Fibroblast of peridontal ligament (primary cell): ENCODE results near the gene WNT6.

Source experiments
- DNase-seq: peaks from one replicate; pipeline ENCODE4 v3.0.0-alpha.2; 2010; ENCODE audit errors: extremely low read depth

WNT6 gene

DNA sequence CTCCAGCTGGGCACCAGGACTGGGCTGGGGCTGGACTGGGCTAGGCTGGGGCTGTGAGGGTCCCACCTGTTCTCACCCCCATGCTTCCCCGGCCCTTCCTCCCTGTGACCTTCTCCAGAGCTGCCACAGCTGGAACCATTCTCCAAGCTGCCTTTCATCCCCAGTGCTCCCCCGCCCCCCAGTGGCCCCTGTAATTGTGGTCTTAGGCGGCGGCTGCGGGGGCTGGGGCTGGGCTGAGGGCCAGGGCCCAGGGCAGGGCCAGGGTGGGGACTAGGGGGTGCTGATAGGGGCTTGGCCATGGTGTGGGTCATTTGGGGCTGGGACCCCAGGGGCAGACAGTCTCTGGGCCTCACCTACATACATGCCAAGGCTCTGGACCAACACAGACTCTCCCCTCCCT is 18.3 kb downstream of the WNT6 start:
- DNase-seq: no peak

DNA sequence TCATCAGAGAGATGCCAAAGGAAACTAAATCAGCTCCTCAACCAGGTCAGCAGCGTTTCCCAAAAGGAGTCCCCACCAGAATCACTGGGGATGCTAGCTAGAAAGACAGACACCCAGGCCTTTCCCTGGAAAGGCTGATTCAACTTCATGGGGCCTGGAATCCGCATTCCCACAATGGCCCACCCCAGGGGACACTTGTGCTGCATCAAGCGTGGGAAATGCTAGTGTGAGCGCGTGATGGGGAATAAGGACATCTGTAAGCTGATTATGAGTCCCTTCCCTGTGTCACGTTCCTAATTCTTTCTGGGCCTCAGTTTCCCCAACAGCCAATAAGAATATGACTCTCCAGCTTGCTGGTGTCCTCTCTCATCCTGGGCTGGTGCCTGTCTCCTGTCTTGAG is 18.9 kb downstream of the WNT6 start:
- no peak for DNase-seq

DNA sequence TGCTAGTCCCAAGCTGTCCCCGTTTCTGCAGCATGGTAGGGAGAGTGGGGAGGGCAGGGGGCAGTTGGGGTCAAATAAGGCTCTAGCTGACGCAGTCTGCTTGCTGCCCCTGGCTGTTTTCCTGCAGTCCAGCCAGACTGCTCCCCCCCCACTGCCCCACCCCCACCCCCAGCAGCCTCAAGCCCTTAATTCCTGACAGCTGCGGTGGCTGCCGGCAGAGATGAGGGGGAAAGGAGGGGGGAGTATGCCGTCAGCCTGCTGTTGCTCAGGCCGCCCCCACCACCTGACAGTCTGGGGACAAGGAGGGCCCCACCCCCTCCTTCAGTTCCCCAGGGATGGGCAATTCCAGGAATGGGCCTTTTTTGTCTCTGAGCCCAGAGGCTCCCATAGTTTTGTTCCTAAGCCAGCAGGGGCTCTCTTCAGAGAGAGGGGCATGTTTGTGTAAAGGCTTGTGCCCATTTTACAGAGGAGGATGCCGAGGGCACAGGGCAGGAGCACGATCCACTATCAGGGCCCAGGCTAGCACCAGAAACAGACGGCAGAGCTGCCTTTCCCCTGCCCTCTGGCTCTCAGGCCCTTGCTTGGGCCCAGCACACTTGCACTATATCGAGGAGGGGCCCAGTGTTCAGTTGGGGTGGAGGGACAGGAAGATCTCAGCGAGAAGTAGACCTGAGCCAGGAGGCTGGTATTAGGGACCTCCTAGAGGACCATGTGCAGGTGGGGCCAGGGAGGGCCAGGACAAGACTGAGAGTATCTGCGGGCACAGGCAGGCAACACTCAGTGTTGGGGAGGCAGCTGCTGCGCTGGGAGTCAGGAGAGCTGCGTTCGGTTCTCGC is 19.5 kb downstream of the WNT6 start:
- DNase-seq: no peak

DNA sequence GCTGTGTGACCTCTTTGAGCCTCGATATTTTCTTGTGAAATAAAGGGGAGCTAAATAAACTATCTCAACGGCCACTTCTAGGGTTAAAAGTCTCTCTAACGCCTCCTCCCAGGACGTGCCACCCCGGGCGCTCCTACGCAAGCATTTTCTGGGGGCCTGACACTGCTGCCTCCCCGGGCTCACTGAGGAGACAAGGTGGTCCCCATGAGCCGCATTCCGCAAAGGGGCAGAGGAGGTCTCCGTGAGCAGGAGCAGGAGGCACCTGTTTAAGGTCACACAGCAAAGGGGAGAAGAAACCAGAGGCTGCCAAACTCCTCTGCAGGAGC is 20.1 kb downstream of the WNT6 start:
- no peak for DNase-seq

DNA sequence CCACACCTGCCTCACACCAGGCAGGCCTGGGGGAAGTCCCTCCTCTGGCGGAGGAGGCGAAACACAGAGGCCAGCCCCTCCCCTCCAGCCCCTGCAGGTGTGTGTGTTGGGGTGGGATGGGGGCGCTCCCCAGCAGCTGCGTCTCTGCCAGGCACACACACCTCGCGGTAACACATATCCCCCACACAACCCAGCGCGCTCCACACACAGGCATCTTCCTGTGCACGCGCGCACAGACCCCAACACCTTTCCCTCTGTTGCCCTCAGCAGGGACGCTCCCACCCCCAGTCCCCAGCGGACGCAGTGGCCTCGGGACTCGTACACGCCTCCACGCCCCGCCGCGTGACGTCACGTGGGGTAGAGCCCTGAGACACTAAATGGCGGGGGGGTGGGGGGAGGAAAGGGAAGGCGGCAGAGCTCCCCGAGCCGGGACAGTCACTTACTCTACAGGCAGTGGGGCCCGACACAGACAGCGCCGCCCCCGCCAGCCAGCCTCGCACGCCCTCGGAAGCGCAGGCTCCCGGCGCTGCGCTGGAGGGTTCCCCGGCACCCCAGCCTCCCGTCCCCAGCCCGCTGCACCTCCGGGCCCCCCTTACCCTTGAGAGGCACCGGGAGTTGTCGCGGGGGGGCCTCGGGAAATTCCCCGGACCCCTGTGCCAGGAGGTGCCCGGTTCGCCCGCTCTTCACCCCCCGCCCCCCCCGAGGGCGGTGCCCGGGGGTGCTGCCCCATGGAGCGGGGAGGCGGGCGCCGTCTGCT is 20.7 kb downstream of the WNT6 start, which contains the start of gene WNT10A:
WNT10A (plus strand) TSS at position 751 of the 757 bp plus-strand sequence. CDS start 144 bp downstream, outside the sequence.
- DNase-seq: no peak

DNA sequence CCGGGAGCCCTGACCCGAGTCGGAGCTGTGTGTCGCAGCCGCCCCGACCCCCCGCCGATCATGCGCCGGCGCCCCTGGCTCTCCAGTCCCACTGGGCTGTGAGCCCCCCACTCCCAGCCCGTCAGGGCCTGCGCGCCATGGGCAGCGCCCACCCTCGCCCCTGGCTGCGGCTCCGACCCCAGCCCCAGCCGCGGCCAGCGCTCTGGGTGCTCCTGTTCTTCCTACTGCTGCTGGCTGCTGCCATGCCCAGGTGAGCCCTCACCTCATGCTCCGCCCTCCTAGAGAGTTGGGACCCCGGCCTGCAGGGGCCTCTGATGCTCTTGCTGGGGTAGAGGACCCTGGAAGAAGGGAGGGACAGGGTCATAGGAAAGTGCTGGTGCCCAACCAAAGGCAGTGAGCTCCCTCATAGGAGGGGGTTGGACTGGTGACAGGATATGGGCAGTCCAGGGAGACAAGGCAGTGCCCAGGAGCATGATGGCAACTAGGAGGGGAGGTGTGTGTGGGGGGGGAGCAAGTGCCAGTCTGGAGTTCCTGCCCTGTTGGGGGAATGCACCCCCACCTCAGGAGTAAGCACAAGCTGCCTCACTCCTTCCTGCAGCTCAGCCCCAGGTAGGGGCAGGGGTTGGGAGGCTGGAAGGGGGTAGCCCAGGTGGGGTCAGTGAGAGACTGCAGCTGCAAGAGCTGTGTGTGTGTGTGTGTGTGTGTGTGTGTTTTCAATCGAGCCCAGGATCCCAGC is 21.4 kb downstream of the WNT6 start:
- DNase-seq: no peak

DNA sequence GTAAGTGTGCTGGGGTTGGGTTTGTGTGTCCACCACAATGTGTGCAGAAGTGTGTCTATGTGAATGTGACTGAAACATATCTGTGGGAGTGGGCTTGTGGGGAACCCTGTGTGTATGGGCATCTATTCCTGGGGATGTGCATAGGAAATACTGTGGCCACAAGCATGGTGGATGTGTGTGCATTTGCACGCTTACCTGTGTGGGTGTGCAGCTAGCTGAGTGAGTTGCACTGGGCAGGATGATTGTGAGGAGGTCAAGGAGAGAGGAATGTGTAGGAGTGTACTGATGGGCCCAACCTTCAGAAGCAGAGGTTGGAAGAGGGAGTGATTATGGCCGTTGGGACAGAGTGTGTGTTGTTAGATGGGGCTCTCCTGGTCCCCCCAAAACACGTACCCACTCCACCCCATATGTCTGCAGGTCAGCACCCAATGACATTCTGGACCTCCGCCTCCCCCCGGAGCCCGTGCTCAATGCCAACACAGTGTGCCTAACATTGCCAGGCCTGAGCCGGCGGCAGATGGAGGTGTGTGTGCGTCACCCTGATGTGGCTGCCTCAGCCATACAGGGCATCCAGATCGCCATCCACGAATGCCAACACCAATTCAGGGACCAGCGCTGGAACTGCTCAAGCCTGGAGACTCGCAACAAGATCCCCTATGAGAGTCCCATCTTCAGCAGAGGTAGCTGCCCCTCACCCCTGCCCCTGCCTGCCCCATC is 22.3 kb downstream of the WNT6 start:
- no peak for DNase-seq

DNA sequence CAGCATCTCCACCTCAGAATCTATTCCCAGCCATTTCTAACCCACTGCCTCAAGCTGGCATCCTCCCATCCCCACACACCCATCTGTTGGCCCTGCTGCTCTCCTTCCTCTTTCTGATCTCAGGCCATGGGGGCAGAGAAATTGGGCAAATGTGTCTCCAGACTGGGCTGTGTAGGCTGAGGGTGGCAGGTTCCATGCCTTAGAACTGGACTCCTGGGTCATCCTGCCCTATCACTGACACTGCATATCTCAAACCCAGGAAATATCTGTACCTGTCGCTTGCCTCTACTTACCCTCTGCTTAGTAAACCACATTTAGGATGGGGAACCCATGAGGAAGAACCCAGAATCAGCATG is 22.8 kb downstream of the WNT6 start:
- no peak for DNase-seq

DNA sequence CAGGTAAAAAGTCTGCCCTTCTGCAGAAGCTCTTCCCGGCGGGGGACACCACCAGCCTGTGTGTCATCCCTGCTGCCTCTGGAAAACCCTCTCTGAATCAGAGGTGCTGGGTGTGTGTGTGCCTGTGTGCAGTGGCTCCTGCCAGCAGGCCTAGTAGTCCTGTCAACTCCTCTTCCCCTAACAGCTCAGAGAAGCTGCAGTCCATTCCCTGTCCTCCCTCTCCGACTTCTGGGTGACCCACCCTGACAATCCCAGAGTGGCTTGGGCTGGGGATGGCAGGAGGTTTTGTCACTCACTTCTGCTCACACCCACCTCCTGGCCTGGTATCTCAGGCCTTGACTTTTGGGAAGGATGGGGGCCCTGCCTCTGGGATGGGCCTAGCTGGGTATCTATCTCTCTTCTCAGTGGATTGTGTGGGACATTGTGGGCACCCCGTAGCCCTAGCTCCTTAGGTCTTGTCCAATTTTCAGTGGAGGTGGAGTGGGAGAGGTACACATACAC is 23.3 kb downstream of the WNT6 start:
- no peak for DNase-seq

DNA sequence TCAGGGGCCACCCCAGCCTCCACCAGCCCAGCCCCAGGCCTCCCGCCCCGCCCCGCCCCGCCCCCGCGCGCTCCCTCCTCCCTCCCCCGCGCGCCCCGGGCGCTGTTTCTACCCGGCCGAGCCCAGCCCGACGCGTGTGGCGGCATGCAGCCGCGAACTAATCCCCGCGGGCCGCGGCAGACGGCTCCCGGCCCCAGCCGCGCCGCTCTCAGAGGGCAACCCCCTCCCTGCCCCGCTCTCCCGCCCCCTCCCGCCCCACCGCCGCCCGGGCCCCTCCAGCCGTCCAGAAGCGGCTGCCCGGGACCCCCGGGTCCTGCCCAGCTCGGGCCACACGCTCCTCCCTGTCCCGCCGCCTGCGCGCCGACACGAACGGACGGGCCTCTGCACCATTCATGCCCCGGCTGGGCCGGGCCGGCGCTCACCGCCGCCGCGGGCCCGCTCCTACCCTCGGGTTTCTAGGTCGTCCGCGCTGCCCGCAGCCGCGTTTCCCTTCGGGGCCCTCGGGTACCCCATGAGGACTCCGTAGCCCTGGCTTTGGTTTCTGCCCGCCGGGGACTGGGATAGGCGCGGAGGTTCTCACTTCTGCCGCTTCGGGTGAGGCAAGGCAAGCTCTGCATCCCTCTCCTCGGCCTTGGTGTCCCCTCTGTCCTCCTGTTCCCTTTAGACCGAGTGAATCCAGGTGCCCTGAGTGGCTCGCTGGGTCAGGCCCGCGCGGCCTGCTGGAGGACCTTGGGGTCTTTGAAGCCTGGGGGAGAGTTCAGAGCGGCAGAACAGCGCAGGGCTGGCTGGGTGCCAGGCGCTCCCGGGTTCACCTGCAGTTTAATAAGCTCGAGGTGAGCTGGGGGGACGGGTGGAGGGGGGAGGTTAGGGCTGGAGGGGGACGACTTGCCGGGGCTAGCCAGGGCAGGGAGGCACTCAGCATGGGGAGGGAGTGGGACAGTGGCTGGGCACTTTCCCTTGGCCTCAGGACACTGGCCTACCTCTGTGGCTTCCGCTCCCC is 24.2 kb downstream of the WNT6 start:
- DNase-seq: no peak

DNA sequence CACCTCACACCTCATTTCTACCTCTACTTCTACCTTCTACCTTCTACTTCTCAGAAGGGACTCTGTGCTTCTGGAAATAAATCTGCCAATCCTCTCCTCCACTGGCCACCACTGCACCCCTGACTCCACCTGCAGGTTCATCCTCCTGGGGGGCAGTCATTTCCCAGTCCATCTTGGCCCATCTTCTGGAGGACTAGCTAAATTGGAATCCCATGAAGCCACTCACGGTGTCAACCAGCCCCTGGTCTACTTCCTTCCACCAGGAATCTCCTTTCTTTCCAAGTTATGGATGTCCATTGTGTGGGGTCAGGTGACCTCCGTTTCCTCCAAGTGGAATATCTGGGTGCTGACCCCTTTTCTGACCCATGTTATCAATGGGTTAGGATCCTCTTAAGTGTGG is 24.9 kb downstream of the WNT6 start:
- DNase-seq: no peak

DNA sequence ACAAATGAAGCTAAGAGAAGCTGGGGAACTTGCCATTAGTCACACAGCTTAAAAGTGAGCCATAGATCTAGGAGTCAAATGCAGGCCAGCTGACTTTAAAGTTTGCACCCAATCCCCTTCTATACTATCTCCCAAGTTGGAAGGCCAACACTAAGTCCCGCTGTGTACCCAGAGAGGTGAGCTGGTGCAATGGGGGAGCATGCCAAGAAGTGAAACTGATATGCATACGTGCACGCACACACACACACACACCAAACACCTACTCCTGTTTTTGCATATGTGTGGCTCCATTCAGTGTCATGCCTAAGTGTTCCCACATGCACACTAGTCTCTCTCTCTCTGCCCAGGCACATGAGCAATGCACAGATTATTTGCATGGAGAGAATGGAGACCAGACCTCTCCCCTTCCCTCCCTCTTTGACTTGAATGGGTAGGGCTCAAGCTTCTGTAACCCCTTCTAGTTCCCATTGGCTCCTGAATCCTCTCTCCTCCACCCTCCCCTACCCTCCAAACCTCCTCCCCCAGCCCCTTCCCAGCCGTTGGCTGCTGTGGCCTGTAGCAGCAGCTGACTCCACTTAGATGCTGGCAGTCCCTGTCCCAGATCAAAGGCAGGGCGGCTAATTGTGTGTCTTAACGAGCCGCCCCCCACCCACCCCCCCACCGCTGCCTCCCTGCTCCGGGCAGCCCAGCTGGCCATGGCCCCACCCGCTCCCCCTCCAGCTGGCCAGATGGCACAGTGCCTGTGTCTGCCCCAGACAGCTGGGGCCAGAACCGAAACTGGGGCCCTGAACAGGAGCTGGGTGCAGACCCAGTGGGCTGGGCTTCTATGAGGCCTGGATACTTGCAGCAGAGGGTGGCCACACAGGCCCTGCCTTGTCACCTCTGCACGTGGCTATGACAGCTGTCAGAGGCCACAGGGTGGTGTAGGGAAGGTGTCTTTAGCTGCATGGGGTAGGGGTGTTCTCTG is 26.7 kb downstream of the WNT6 start:
- DNase-seq: no peak

DNA sequence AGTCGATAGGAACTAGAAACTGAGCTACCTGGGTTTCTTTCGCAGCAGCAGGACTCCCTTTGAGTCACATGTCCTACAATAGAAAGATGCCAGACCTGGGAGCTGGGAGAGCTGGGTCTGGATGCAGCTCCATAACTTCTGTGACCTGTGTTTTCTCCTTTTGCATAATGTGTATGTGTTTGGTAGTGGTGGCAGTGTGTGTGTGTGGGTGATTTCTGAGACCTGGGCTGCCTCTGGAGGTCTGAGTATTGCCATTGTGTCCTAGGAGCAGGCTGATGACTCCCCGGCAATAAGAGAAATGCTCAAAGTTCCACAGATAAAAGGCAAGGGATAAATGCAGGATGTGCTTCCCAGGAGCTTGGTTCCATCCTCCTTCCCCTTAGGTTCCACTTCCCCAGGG is 27.5 kb downstream of the WNT6 start:
- no peak for DNase-seq

DNA sequence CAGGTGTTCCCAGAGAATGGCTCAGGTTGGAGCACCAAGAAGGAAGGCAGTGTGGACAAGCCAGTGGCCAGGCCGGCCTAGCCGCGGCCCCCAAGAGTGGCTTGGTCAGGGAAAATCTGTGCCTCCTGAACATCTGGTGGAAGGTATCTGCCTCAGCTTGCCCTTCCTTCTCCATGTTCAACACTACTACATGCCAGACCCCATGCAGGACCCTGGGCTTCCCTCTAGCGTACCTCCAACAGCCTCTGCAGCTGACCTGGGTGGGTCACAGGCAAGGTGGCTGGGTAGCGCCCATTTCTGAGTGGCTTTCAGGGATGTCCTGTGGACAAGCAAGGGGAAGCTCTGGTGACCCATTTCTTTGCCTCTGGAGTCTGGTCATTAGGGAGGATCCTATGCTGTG is 28.7 kb downstream of the WNT6 start:
- no peak for DNase-seq

DNA sequence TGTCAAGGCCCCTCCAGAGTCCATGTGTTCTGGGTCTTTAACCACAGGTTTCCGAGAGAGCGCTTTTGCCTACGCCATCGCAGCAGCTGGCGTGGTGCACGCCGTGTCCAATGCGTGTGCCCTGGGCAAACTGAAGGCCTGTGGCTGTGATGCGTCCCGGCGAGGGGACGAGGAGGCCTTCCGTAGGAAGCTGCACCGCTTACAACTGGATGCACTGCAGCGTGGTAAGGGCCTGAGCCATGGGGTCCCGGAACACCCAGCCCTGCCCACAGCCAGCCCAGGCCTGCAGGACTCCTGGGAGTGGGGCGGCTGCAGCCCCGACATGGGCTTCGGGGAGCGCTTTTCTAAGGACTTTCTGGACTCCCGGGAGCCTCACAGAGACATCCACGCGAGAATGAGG is 30.3 kb downstream of the WNT6 start:
- DNase-seq: no peak

DNA sequence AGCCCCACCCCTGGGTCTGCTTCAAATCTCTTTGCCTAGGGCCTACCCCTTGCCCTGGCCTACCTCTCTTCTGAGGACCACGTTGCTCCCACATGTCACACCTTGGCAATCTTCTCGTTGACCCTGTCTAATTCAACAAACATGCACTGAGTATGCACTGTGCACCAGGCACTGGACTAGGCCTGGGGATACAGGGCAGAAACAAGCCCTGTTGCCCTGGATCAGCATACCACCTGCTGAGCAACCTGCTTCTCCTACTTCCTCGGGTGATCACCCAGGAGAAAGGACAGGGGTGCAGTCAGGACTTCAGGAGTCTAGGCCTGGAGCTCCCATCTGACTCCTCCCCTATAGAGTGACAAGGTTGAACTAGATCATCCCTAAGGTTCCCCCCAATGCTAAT is 30.8 kb downstream of the WNT6 start:
- no peak for DNase-seq

DNA sequence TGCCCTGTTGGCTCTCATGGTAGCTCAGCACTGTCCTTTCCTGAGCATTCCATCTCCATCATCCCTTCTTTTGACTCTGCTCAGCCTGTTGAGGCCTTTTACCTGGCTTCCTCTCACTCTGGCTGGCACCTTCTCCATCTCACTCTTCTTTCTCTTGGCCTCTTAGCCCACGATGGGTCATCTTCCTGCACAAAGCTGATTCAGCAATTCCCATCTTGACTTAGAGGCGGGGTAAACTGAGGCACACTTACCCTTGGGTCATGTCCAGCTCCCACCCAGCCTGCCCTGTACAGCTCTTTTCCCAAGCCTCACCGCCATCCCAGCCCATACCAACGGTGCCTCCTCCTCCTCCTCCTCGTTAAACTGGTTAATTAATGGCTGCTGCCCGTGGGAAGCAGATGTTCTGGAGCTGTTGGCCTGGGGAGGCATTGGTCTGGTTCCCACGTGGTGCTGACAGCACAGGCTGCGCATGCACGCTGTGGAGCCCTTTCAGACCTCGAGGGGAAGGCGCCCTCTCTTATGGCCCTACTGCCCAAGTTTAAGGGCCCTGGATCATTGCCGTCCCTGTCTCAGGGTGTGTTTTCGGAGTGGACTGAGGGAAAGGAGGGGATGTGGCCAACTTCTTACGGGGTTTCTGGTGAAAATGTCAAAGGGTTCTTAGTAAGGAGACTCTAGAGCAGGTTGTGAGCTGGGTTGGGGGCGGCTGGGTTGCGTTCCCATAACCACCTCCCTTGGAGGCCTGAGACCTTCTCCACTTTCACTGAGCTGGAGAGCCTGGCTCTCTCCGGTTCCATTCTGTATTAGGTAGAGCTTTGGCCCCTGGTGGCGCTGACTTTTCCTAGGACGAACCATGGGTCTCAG is 31.9 kb downstream of the WNT6 start:
- no peak for DNase-seq

DNA sequence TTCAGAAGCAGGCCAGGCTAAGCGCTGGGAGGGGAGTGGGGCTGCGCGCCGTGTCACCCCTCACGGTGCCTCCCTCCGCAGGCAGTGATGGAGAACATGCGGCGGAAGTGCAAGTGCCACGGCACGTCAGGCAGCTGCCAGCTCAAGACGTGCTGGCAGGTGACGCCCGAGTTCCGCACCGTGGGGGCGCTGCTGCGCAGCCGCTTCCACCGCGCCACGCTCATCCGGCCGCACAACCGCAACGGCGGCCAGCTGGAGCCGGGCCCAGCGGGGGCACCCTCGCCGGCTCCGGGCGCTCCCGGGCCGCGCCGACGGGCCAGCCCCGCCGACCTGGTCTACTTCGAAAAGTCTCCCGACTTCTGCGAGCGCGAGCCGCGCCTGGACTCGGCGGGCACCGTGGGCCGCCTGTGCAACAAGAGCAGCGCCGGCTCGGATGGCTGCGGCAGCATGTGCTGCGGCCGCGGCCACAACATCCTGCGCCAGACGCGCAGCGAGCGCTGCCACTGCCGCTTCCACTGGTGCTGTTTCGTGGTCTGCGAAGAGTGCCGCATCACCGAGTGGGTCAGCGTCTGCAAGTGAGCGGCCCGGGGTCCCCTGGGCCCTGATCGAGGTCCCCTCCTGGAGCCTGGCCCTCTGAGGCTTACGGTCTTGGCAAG is 33.2 kb downstream of the WNT6 start:
- DNase-seq: peak; percentile 15
